GM12875 (cell line): ENCODE data around the gene PKD1L1.

Experiments used
- H3K4me3 ChIP-seq: one replicate; pipeline ENCODE4 v1.5.1; 2011; ENCODE audit warnings: low read depth, low read length, control low read depth
- TF ChIP-seq, protein P1 (sequence below): IDR thresholded peaks from 2 replicates; pipeline ENCODE4 v1.5.1; 2011; ENCODE audit warnings: low read depth, mild to moderate bottlenecking, control low read depth, inconsistent platforms, low read length, moderate library complexity, borderline replicate concordance; ENCODE audit not compliant: insufficient read depth

PKD1L1 gene

DNA sequence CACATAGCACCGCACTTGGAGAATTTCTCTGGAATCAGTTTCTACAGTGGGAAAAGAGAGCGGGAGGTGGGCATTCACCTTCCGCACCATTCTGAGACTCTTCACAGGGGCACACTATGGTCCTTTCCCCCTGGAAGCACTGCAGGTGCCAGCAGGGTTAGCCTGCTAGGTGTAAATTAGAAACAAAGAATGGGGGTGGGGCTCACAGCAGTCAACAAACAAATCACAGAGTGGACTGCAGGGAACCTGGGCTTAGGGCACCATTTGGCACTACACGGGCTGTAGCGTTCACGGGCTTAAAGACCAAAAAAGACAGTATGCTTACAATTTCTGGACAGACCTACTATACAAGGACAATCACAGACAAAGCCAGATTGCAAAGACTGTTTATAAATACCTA, 8.0 kb upstream of the PKD1L1 start:
- TF ChIP-seq, protein P1, sequence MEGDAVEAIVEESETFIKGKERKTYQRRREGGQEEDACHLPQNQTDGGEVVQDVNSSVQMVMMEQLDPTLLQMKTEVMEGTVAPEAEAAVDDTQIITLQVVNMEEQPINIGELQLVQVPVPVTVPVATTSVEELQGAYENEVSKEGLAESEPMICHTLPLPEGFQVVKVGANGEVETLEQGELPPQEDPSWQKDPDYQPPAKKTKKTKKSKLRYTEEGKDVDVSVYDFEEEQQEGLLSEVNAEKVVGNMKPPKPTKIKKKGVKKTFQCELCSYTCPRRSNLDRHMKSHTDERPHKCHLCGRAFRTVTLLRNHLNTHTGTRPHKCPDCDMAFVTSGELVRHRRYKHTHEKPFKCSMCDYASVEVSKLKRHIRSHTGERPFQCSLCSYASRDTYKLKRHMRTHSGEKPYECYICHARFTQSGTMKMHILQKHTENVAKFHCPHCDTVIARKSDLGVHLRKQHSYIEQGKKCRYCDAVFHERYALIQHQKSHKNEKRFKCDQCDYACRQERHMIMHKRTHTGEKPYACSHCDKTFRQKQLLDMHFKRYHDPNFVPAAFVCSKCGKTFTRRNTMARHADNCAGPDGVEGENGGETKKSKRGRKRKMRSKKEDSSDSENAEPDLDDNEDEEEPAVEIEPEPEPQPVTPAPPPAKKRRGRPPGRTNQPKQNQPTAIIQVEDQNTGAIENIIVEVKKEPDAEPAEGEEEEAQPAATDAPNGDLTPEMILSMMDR = no peak
- H3K4me3 ChIP-seq = no peak overlapping the region

DNA sequence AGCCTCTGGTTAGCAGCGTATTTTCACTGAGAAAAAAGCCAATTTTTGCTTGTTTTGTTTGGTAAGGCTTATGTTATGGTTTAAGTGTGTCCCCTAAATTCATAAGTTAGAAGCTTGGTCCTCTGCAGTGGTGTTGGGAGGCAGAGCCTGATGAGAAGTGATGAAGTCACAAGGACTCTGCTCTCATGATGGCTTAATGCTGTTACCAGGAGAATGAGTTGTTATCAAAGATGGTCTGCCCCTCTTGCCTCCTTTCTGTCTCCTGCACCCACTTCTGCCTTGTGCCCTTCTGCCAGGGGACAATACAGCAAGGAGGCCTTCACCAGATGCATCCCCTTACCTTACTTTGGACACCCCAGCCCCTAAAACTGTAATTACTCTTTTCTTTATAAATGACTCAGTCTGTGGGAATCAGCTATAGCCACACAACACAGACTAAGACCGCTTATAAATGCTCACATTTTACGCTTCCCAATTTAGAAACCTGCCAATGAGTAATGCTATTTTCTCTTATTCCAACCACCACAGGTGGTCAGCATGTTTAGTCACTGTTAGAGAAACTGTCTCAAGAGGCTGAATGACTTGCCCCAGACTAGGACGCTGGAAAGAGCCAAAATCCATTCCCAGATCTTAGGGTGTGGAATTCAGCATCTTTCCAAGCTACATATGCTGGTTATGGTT, 6.1 kb upstream of the PKD1L1 start:
- no peak overlapping the region for H3K4me3 ChIP-seq
- TF ChIP-seq, protein P1 = no peak

DNA sequence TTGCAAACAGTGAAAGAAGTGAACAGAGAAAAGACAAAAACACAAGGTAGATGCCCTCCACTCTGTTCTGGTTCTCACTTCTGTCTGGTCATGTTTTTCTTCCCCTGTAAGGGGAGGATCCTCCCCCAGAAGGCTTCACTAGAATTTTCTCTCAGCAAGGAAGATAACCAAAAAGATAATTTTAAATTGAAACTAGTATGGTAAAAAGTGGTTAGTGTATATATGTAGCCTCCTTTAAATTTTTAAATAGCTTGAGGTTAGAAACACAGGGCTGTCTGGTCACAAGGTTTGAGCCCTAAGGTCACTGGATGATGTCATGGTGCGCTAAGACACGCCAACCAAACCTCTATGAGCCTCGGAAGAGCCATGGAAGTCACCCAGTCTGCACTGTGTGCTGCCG, 5.6 kb upstream of the PKD1L1 start:
- H3K4me3 ChIP-seq = no peak overlapping the region
- TF ChIP-seq, protein P1 = no peak

DNA sequence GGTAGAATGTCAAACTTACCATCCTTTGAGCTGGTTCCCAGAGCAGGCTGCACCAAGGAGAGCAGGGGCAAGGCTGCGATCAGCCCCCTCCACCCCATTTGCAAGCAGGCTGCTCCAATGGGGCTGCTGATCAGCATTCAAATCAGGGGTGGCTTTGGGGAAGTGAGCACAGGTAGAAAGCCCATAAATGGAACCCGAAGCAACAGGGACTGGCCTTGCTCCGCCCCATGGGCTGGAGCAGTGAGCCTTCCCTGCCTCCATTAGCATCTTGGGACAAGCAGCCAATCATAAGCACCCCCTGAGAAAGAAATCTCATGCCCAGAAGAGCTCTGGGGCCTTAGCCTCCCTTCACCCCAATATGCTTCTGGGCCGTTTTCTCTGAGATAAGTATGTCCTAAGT, 4.0 kb upstream of the PKD1L1 start:
- H3K4me3 ChIP-seq = no peak overlapping the region
- TF ChIP-seq, protein P1 = no peak

DNA sequence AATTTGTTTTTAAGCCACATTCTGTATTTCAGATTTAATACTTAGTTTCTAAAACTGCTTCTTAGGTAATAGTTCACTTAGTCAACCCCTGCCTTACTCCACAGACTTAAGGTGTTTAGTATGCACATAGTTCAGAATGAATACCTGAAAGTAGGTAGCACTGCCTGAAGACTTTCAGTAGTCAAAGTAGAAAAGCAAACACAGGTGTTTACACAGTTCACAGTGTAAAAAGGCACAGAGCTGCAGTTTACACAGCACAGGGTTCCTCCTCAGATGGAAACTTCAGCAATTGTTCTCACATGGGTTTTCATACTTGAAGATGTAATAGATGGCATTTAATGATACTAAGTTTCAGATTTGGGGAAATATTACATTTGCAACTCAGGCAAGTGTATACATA, 3.1 kb upstream of the PKD1L1 start:
- TF ChIP-seq, protein P1 = no peak
- H3K4me3 ChIP-seq = no peak overlapping the region

DNA sequence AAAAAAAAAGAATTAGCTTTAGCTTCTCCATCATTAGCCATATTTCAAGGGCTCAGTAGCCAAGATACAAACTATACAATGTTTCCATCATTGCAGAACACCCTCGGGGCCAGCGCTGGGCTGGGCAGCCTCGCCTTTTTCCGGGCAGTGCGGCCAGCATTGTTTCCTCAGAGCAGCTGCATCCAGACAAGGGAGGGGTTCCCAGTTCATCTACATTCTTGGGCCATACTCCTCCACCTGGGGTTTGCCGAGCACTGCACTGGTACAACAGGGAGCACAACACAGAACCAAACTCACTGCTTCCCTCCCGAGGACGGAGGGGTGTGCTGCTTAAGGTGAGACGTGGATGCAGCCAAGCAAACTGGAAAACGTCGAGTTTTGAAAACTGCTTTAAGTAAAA, 2.4 kb upstream of the PKD1L1 start:
- TF ChIP-seq, protein P1 = no peak
- H3K4me3 ChIP-seq = no peak overlapping the region

DNA sequence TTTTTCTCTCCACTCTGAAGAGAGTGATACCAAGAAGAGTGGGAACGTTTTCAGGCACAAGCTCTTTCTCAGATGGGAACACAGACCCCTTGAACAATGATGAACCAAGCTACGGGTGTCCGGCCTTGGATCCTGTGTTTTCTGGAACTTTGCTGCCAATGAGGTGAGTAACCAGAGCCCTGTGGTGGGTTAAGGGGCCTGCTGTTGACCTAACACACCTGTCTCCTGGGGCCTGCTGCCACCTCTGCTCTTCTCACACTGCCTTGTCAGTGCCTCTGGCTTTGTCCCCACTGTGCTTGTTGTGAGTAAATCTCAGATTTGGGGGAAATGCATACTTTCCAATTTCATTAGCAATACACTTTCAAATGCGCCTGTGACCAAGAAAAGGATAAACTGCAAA, 1.4 kb upstream of the PKD1L1 start:
- H3K4me3 ChIP-seq = no peak overlapping the region
- TF ChIP-seq, protein P1 = no peak
